ENCODE measurements around the gene ZIC1.

DNA sequence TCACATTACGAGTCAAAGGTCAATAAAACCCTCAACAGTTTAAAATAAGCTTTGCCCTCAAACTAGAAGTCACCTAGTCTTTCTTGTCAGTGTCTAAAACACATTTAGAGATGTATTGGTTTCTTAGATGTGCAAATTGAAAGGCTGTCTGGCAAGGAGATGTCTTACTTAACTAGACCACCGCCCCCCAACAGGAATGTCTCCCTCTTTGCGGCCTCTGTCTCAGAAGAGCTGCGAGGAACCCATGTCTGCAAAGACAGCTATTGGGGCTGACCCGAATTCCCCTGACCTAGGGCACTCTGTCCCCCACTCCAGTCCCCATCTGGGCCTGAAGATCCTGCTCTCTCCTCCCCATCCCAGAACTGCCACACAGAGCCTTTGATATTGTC lies 49.1 kb upstream of the ZIC1 start:
- TF ChIP-seq, protein P1, sequence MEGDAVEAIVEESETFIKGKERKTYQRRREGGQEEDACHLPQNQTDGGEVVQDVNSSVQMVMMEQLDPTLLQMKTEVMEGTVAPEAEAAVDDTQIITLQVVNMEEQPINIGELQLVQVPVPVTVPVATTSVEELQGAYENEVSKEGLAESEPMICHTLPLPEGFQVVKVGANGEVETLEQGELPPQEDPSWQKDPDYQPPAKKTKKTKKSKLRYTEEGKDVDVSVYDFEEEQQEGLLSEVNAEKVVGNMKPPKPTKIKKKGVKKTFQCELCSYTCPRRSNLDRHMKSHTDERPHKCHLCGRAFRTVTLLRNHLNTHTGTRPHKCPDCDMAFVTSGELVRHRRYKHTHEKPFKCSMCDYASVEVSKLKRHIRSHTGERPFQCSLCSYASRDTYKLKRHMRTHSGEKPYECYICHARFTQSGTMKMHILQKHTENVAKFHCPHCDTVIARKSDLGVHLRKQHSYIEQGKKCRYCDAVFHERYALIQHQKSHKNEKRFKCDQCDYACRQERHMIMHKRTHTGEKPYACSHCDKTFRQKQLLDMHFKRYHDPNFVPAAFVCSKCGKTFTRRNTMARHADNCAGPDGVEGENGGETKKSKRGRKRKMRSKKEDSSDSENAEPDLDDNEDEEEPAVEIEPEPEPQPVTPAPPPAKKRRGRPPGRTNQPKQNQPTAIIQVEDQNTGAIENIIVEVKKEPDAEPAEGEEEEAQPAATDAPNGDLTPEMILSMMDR (IDR thresholded peaks at IDR 0.05), result no peak
- TF ChIP-seq POLR2AphosphoS5 (IDR thresholded peaks at IDR 0.05), result no peak

All from breast epithelium (tissue), 3 donors.